Activated CD4-positive, alpha-beta T cell treated with anti-CD3 and anti-CD28 coated beads for 1 hour (primary cell): ENCODE results near the gene EFEMP1.
"Not testable (repeated sequence)": the region's sequence is repeated elsewhere in the genome, so short reads cannot be mapped to it uniquely, and the experiment has no call there.

Experiments
- DNase-seq: peaks from one replicate; pipeline ENCODE4 v3.0.0-alpha.2; 2020

Gene EFEMP1

DNA sequence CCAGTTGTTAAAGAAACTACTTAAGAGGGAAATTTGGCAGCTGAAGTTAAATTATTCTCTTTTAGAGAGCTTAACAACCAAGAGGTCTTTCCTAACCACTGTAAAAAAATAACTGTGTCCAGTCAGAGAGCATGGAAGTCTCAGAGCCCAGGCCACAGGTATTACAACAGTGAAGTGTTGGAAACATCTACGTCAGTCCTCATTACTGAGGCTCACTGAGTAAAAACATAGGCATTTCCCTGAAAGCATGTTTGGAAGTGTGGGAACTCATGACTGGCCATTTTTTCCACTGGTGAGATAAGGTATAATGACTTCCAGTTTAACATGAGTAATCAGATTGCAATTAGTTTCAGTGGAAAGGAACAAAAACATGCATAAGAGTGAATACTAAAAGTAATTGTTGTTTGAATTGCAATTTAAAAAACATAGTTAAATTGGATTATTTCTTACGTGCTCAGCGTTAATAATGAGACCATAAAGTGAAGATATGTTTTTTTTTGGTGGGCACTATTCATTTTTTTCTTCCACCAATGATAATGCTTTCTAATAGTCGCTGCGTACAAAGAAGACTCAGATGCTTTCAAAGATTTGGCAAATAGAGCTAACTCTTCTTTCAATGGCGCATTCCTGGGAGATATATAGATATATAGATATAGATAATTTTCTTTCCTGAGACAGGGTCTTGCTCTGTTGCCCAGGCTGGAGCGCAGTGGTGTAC, 60.8 kb downstream of the EFEMP1 start:
- DNase-seq: no peak

DNA sequence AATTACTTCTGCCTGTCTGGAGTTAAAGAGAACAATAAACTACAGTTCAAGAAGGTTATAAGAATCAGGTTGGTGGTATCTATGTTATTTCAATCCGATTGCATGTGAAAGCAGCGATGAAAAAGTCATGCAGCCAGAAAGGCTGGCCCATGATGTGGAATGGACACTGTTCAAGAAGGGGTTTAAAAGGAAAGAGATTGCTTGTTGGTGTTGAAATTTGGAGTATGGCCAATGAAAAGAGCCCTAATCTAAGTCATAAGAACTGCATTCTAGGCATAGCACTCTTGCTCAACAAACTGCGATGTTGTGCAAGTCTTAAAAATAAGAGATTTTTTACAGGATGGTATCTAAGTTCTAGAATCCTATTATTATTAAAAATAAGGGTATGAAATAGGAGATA, 61.3 kb downstream of the EFEMP1 start:
- DNase-seq: no peak

DNA sequence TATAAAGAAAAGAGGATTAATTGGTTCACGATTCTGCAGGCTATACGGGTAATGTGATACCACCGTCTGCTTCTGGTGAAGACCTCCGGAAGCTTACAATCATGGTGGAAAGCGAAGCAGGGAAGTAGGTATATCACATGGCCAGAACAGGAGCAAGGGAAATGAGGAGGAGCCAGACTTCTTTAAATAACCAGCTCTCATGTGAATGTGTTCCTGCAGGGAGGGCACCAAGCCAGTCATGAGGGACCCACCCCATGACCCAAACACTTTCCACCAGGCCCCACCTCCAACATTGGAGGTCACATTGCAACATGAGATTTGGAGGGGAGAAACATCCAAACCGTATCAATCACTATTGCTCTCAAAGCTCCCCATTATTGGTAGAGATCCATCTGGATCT, 61.8 kb downstream of the EFEMP1 start:
- DNase-seq: no peak

DNA sequence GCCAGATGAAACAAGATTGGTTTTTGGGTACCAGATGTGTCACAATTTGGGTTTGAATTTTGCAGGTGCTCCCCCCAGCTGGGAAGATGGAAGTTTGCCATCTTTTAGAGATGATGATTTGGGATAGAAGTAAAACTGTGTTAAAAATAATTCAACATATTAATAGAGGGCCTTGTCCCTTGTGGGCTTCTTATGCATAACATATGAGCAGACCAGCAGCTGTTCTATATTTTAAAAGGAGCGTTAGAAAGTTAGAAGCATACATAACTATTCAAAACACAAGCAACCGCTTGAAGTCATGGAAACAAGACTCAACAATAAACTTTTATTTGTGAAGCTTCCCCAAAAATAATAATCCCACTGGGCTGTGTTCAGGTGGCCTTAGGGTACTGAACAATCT, 62.8 kb downstream of the EFEMP1 start:
- no peak for DNase-seq

DNA sequence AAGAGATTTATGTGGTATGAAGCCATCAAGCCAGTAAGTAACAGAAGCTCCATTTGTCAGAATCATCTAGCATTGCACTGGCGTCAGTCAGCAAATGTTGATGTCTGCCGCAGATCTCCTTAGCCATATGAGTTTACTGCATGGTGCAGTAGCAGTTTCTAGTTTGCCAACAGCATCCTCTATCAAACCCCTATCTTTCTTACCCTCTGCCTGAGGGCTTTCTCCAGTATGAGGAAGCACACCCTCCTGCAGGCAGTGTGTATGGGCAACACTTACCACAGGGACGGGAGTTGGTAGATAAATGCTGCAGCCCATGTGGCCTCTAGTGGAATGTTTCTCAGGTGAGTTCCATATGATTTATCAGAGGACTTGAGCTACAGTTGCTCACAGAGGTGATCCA, 63.7 kb downstream of the EFEMP1 start:
- no peak for DNase-seq

DNA sequence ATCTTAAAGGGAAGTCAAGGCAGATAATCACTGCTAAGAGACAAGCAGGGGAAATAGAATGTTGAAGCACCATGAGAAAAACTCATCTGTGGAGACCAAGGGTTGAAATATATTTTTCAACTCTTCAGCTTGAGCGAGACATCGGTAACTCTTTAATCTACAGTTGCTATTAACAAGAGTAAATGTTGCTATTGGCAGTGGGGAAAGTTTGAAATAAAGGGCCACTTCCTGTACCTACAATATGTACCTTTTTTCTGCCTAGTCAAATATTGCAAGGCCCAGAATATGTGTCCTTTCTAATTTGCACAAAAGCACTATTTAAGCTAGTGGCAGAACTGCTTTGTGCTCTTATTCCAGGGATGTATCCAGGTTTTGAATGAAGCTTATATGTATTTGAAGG, 65.8 kb downstream of the EFEMP1 start:
- DNase-seq: no peak

DNA sequence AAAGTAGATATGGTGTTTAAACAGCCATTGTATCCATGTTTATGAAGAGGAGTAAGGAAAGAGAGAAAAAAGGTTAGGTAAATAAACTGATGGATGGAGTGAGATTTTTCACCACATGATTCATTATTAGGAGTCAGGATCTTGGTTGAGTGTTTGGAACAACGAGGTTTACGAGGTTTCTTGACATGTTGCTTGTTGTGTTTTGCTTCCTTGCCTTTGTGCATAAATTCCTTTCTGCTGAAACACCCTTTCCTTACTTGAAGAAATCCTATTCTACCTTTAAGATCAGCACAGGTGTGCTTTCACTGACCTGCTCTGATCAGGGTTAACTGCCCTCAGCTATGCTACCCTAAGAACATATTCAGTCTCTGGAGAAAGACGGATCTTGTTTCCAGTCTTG, 66.6 kb downstream of the EFEMP1 start:
- no peak for DNase-seq

DNA sequence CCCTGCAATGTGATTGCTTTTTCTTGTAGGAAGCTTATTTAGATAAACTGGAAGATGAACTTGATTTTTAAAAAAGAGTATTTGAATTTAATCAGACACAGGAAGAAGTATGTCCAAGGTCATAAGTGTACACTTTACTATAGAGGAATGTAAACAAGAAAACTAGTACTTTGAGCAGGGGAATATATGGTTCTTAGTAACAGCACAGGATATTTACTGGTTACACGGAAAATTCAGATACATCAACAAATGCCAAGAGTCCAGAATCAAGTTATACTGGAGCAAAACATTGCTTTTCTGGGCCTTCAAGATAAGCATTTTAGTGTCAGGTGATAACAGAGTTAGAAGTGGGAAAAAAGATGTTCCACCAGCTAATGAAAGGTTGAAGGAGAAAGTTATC, 75.5 kb downstream of the EFEMP1 start:
- no peak for DNase-seq

DNA sequence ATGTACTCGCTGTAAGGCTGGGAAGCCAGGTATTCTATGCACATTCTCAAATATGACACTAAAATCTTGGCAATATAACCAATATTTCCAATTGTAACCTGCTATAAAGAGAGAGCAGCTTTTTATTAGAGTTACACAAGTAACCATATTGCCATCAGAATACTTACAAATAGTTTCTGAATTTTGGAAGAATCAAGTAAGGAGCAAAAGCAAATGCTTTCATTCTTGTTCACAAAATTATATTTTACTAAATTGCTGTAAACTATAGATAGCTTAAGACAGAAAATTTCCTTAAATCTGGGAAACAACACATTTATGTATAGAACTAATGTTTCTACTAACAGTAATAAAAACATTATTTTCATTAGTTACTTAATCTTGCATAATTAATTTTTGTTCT, 77.2 kb downstream of the EFEMP1 start:
- DNase-seq: no peak

DNA sequence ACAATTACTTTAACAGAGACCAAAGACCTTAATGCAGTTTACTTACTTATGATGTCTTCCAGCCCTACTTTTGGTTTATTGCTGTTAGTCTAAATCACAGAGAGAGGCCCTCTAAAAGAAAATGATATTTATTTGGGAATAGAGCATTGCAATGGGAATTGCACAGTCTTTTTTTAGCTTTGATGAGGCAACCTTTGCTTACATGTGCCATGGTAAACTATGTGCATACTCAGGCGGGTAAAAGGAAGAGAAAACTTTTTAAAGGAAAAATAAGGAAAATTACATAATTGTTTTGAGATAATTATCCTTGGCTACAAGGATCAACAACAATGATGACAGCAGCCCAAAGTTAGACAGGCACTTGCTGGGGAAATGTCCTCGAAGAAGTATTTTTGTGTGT, 78.6 kb downstream of the EFEMP1 start:
- DNase-seq: no peak

DNA sequence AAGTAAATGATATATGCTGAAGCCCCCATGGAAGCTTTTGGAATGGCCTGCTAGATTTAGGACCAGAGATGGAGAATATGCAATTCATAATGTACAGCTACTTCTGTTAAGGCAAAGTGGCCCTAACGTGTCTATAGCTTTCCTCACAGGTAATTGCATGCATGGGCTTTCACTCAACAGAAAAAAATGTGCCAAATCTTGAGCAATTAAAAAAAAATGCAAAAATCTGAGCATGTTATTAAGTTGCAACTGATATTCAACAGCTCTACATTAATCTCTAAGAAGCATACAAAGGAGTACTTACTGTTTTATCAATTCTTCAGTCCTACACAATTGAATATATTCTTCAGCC, 79.6 kb downstream of the EFEMP1 start:
- no peak for DNase-seq

DNA sequence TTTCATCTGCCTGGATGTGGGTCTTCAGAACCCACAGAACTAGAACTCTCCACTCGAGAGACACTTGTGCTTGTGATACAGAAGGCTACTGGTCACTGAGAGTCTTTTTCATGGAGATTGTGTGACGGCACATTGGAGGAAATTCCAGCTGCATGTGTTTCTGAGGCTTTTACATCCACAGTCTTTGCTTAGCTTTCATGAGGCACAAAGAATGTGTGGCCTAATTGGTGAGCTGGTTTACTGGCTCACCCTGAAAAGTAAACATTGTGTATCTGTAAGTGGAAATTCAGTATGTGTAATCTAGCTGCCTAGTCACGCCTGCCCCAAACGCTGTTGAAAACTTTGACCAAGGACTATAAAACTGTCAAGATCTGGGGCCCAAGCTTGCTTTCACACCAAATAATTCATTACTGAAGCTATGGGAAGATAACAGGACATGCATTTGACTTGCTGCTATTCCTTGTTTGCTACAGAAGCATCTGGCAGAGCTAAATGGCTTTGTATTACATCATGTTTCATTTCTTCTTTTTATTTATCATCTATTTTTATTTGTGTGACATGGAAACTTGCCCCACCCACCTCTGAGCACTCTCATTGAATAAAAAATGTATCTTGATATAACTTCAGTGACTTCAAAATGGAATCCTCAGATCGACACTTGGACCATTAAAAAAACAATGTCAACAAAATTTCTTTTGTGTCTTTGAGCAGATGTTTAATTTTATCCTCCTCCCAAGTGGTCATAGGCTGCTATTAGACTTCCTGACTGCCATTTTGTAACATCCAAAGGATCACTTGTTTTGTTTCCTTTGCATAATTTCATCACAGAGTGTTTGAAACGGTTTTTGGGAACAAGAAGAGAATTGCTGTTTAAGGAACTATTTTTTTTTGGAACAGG, 80.2 kb downstream of the EFEMP1 start:
- no peak for DNase-seq

DNA sequence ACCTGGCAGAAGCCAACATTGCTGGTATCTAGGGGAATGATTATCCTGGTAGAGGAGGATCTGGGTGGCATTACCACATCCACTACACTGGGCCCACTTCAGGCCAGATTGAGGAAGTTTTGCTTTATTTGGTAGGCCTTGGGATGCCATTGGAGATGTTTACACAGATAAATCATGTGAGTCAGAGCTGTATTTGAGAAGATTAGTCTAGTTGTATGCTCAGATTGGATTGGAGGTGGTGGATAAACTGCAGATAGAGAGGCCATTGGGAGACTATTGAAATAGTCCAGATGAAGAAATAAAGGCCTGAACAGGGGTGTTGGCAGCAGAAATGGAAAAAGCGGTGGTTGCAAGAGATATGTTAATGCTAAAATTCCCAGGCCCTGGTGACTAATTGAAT, 81.5 kb downstream of the EFEMP1 start:
- DNase-seq: no peak

DNA sequence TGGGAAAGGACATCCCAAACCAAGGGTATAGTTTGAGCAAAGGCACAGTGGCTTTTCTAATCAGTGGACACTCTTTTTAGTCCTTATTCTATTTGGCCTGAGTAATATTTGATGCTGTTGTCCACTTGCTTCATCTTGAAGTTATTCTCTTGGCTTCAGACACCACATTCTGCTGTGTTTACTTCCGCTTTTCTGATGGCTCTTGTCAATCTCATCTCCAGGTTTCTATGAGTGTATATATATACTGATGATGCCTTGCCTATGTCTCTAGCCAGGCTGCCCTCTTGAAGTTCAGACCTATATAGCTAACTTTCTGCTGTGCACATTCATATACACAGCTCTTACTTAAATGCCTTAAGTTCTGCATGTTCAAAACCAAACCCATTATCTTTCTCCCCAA, 83.1 kb downstream of the EFEMP1 start:
- DNase-seq: no peak

DNA sequence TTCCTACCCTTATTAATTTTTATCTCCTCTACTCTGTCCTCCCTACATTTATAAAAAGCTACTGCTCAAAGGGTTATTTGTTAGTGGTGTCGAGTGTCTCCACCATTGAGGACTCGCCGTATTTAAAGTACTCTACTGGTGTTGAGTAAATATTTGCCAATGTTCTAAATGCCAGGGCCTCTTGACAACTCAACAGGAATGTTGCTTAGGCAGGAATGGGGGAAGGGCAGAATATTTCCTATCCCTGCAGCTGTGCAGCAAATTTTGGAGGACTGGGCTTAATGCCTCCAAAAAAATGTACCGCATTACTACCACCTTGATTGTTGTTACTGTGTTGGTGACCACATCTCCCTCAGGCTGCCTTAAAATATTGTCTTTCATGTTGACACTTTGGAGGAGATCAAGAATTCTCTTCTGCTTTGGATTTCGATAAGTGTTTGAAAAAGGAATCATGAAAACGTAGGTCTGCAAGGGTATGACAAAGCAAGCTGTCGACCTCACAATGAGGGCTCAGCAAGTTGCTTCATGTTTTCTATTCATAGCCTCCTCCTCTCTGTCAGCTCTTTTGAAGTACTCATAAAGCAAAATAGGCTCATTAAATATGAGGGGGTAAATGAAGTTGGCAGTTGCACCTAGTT, 84.3 kb downstream of the EFEMP1 start:
- DNase-seq: no peak

DNA sequence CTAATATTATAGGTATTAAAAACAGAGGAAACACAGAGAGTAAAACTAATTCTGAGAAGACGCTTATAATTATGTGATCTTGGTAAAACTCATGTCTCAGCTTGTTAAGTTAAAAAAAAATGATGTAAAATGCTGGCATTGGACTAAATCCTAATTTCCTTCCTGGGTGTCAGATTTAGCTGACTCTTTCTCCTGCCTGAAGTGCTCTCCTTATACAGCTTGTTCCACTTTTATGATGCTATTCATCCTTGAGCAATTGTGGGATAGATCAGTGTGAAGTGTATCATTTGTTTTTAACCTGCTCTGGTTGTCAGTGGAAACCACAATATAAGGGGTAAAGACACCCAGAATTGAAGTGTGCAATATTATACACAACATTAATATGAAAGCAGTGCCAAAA, 84.9 kb downstream of the EFEMP1 start:
- no peak for DNase-seq

DNA sequence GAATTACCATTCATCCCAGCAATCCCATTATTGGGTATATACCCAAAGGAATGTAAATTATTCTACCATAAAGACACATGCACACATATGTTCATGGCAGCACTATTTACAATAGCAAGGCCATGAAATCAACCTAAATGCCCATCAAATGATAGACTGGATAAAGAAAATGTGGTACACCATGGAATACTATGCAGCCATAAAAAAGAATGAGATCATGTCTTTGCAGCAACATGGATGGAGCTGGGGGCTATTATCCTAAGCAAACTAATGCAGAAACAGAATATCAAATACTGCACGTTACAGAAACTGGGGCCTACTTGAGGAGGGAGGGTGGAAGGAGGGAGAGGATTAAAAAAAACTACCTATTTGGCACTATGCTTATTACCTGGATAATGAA, 85.5 kb downstream of the EFEMP1 start:
- DNase-seq: not testable (repeated sequence)

DNA sequence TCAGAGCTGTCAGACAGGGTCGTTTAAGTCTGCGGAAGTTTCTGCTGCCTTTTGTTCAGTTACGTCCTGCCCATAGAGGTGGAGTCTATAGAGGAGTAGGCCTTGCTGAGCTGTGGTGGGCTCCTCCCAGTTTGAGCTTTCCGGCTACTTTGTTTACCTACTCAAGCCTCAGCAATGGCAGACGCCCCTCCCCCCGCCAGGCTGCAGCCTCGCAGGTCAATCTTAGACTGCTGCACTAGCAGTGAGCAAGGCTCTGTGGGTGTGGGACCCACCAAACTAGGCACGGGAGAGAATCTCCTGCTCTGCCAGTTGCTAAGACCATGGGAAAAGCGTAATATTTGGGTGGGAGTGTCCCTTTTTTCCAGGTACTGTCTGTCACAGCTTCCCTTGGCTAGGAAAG, 86.5 kb downstream of the EFEMP1 start:
- DNase-seq: no peak

DNA sequence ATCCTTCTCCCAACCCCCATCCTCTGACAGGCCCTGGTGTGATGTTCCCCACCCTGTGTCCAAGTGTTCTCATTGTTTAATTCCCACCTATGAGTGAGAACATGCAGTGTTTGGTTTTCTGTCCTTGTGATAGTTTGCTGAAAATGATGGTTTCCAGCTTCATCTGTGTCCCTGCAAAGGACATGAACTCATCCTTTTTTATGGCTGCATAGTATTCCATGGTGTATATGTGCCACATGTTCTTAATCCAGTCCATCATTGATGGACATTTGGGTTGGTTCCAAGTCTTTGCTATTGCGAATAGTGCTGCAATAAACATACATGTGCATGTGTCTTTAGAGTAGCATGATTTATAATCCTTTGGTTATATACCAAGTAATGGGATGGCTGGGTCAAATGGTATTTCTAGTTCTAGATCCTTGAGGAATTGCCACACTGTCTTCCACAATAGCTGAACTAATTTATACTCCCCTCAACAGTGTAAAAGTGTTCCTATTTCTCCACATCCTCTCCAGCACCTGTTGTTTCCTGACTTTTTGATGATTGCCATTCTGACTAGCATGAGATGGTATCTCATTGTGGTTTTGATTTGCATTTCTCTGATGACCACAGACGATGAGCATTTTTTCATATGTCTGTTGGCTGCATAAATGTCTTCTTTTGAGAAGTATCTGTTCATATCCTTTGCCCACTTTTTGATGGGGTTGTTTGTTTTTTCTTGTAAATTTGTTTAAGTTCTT, 91.7 kb downstream of the EFEMP1 start:
- not testable (repeated sequence) for DNase-seq

DNA sequence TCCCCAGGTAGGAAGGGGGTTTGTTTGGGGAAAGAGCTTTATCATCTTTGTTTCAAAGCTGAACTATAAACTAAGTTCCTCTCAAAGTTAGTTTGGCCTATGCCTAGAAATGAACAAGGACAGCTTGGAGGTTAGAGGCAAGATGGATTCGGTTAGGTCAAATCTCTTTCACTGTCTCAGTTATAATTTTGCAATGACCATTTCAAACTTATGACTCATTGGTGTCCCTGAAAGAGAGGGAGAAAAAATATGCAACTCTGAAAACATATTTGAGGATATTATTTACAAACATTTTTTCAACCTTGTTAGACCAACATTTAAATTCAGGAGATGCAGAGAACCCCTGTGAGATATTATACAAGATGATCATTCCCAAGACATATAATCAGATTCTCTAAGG, 95.7 kb downstream of the EFEMP1 start:
- DNase-seq: no peak

DNA sequence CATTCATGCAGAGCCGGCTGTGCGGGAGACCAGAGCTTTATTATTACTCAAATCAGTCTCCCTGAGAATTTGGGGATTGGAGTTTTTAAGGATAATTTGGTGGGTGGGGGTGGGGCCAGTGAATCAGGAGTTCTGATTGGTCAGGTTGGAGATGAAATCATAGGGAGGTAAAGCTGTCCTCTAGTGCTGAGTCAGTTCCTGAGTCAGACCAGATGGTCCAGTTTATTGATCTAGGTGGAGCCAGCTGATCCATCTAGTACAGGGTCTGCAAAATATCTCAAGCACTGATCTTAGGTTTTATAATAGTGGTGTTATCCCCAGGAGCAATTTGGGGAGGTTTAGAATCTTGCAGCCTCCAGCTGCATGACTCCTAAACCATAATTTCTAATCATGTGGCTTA, 96.2 kb downstream of the EFEMP1 start:
- DNase-seq: not testable (repeated sequence)

DNA sequence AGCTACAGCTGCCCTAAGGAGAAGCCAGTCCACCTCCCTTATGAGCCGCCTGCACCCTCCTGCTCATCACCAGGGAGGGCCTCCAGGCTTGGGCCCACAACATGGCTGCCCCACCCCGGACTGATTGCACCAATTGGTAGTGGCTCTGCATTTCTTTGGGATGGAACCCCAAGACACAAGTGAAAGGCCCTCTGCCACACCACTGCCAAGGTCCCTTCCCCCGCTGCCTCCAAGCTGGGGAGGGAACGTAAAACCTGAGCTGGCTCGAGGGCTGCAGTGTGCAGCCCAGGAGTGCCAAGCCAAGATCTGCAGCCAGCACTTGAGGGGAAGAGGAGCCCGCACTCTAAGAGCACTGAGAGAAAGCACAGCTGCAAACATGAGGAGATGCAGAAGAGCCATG, 97.3 kb downstream of the EFEMP1 start:
- no peak for DNase-seq

DNA sequence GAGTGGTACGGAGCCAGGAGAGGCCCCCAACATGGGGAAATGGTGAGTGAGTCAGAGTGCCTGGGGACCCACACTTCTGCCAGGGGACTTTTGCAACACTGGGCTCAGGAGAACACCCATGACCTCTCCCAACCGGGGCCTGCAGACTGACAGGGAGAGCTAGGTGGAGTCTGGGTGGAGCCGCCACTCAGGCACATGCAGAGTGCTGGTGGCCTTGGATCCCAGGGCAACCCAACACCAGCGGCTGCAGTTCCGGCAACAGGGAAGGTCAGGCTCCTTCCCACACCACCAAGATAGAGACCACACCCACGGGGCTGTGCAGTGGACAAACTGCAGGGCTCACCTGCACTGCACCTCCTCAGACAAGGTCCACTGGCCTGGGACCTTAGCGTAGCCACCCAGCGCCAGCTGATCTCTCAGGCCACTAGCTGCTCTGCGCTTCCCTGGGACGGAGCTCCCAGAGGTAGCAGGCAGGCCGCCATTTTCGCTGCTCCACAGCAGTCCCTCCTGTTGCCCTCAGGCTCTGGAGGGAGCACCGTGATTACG, 99.0 kb downstream of the EFEMP1 start:
- no peak for DNase-seq
